D341Med (cell line): ENCODE data around the gene DAG1.
A peak's percentile ranks its signal among the peaks of the same experiment; 100 is the strongest.

Source experiments
- DNase-seq: peaks from one replicate; pipeline ENCODE4 v3.0.0; 2012; ENCODE audit warnings: low spot score

DAG1 gene

GRCh38 chr3:49518441-49518840 lies 48.4 kb downstream of the DAG1 start:
- no peak for DNase-seq

GRCh38 chr3:49519296-49519695 lies 49.2 kb downstream of the DAG1 start:
- no peak for DNase-seq

GRCh38 chr3:49519916-49520385 lies 49.9 kb downstream of the DAG1 start:
- no peak for DNase-seq

GRCh38 chr3:49523756-49524747 lies 54.0 kb downstream of the DAG1 start:
- DNase-seq: no peak

- no peak for DNase-seq
Observed at GRCh38 chr3:49529567-49529966, 59.5 kb downstream of the DAG1 start.

- no peak for DNase-seq
Observed at GRCh38 chr3:49530231-49530630, 60.2 kb downstream of the DAG1 start.

- DNase-seq: no peak
Observed at GRCh38 chr3:49530701-49531100, 60.6 kb downstream of the DAG1 start.

GRCh38 chr3:49531218-49531617 lies 61.2 kb downstream of the DAG1 start:
- no peak for DNase-seq

- DNase-seq: no peak
Observed at GRCh38 chr3:49531715-49532114, 61.6 kb downstream of the DAG1 start.

GRCh38 chr3:49533031-49533430 lies 63.0 kb downstream of the DAG1 start:
- no peak for DNase-seq

GRCh38 chr3:49533786-49534519 lies 63.9 kb downstream of the DAG1 start:
- DNase-seq: no peak

GRCh38 chr3:49534581-49535441 lies 64.7 kb downstream of the DAG1 start:
- no peak for DNase-seq

- DNase-seq: no peak
Observed at GRCh38 chr3:49535971-49536874, 66.2 kb downstream of the DAG1 start.

GRCh38 chr3:49536875-49537533 lies 66.9 kb downstream of the DAG1 start:
- DNase-seq: no peak

- peak; percentile 96 for DNase-seq
Observed at GRCh38 chr3:49539659-49540560, 69.8 kb downstream of the DAG1 start.

GRCh38 chr3:49552087-49552486 lies 82.0 kb downstream of the DAG1 start:
- no peak for DNase-seq

GRCh38 chr3:49553324-49553691 lies 83.2 kb downstream of the DAG1 start:
- DNase-seq: no peak

- peak; percentile 100 for DNase-seq
Observed at GRCh38 chr3:49553692-49554632, 83.9 kb downstream of the DAG1 start, which contains the start of gene BSN. Gene BSN, plus strand, starts transcription at chr3:49554477. Its CDS starts 126 bp downstream, at chr3:49554603.
